Tibial nerve (tissue), 4 donors: ENCODE data around the gene RAB3GAP2. TPM values are rescaled to one million over a fixed set of nuclear protein-coding genes. Genes with fewer than 3 reads are reported as not detected.
"Not testable (repeated sequence)": the region's sequence is repeated elsewhere in the genome, so short reads cannot be mapped to it uniquely, and the experiment has no call there.

ENCODE experiments used
- DNase-seq, 2 donors: peaks; one replicate each; pipeline ENCODE4 v3.0.0-alpha.2; 2019; ENCODE audit warnings: low spot score in 2 of 2
- H3K27ac ChIP-seq, 4 donors: fragments of 200-600 bp; sonication (generic) in 3 of 4; one replicate each; pipeline ENCODE4 v1.5.1; 2017 to 2019; ENCODE audit warnings: mild to moderate bottlenecking in 1 of 4
- H3K27me3 ChIP-seq, 2 donors: fragments of 200-600 bp; sonication (generic) in 1 of 2; one replicate each; pipeline versions ENCODE4 v1.5.1 to v1.6.0; 2017 to 2019
- H3K36me3 ChIP-seq, 3 donors: fragments of 200-600 bp; sonication (generic); one replicate each; pipeline ENCODE4 v1.5.1; 2018 to 2019
- H3K4me1 ChIP-seq, 4 donors: fragments of 200-600 bp; sonication (generic) in 3 of 4; one replicate each; pipeline ENCODE4 v1.5.1; 2017 to 2019
- H3K4me3 ChIP-seq, 4 donors: fragments of 200-600 bp; sonication (generic) in 3 of 4; one replicate each; pipeline ENCODE4 v1.5.1; 2017 to 2019; ENCODE audit warnings: mild to moderate bottlenecking in 1 of 4, moderate library complexity in 1 of 4
- H3K9me3 ChIP-seq, 4 donors: fragments of 200-600 bp; sonication (generic) in 3 of 4; one replicate each; pipeline ENCODE4 v1.5.1; 2017 to 2019
- EP300 ChIP-seq, 2 donors: sonication (generic); formaldehyde crosslinking; IDR thresholded peaks; one replicate each; pipeline ENCODE4 v1.6.1; 2017; ENCODE audit warnings: antibody characterized with exemption in 2 of 2, mild to moderate bottlenecking in 1 of 2
- POLR2A ChIP-seq, 2 donors: fragments of 450-650 bp; IDR thresholded peaks; one replicate each; pipeline ENCODE4 v1.6.1; 2017; ENCODE audit warnings: antibody characterized with exemption in 2 of 2, mild to moderate bottlenecking in 2 of 2, moderate library complexity in 2 of 2
- WGBS, 2 donors: methylation state at CpG; one replicate each; pipeline ENCODE4 v1.1.5; 2018; 5-methylcytosine and 5-hydroxymethylcytosine counted together
- total RNA-seq, 4 donors: library from RNA; depleted of rRNA; stranded (reverse); fragments of >200 nt; gene quantifications; one replicate each; pipeline ENCODE4 v1.1.0, GENCODE V29; 2016
- TF ChIP-seq, protein P1 (sequence below), 5 experiments: fragments of 200-600 bp in 3 of 5; fragments of 450-650 bp in 2 of 5; sonication (generic) in 3 of 5; IDR thresholded peaks; one replicate each; pipeline ENCODE4 v1.5.1; 2016 to 2019; ENCODE audit warnings: antibody characterized with exemption in 5 of 5, mild to moderate bottlenecking in 3 of 5, moderate library complexity in 2 of 5

RAB3GAP2 gene
- total RNA-seq, 4 donors from 2014 or later = 30.6 to 36.8 (median 31.2) TPM

DNA sequence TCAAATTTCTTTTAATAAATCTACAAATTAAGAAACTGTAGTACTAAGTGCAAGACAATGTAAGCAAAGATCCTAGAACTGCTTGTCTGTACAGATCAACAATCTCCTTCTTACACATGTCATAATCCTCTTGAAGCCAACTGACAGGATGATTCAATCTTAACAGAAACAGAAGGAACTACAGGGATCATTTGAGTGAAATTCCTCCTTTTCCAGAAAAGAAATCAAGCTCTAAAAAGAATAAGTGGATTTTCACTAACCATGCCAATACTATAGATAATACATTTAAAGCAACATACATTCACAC lies 53.2 kb downstream of the RAB3GAP2 start:
- Histone ChIP-seq H3K9me3 (no peaks in the 10 kb centered on the region), H3K27ac (peak overlapping the region in 3 of 4 donors; percentile 20 to 74 (median 68)), H3K27me3 (no peaks in the 10 kb centered on the region), H3K36me3 (no peaks in the 10 kb centered on the region), H3K4me3 (no peak overlapping the region), H3K4me1 (peaks cover 0 to 54% (median 14%) of the 10 kb centered on the region in 4 donors)
- TF ChIP-seq POLR2A (IDR thresholded peaks at IDR 0.05) (no peak), EP300 (IDR thresholded peaks at IDR 0.05) (no peak)
- TF ChIP-seq, protein P1, sequence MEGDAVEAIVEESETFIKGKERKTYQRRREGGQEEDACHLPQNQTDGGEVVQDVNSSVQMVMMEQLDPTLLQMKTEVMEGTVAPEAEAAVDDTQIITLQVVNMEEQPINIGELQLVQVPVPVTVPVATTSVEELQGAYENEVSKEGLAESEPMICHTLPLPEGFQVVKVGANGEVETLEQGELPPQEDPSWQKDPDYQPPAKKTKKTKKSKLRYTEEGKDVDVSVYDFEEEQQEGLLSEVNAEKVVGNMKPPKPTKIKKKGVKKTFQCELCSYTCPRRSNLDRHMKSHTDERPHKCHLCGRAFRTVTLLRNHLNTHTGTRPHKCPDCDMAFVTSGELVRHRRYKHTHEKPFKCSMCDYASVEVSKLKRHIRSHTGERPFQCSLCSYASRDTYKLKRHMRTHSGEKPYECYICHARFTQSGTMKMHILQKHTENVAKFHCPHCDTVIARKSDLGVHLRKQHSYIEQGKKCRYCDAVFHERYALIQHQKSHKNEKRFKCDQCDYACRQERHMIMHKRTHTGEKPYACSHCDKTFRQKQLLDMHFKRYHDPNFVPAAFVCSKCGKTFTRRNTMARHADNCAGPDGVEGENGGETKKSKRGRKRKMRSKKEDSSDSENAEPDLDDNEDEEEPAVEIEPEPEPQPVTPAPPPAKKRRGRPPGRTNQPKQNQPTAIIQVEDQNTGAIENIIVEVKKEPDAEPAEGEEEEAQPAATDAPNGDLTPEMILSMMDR (IDR thresholded peaks at IDR 0.05) = no peak
- no peak for DNase-seq

DNA sequence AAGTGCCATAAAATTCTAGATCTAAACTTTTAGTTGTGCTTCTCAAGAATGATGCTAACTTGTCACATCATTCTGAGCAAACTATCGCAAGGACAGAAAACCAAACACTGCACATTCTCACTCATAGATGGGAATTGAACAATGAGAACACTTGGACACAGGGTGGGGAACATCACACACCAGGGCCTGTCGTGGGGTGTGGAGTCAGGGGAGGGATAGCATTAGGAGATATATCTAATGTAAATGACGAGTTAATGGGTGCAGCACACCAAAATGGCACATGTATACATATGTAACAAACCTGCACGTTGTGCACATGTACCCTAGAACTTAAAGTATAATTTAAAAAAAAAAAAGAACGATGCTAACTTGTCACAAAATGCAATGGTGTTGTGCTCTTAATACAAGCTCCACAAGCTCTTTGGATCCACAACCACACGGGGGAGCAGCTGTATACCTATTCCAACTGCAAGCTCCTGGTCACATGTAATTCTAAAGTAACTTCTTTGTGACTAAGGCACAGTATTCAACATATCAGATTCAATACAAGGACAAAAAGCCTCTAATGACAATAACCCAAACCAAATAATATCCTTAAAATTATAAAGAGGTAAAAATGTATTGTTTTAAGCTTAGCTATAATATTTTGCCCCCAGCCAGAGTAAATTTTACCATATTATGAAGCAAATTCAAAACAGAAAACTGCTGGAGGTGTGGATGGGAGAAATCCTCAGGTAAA lies 53.7 kb downstream of the RAB3GAP2 start:
- not testable (repeated sequence) for H3K36me3 ChIP-seq, H3K4me3 ChIP-seq, H3K9me3 ChIP-seq, H3K27me3 ChIP-seq
- H3K27ac ChIP-seq = peak overlapping the region in 3 of 4 donors; percentile 20 to 74 (median 68)
- DNase-seq = peak; percentile 43 to 76
- WGBS, 2 donors = 48 to 56% methylated on average over 6 of the region's 6 CpGs
- H3K4me1 ChIP-seq = peaks cover 0 to 52% (median 14%) of the 10 kb centered on the region in 4 donors
- TF ChIP-seq, protein P1 (IDR thresholded peaks at IDR 0.05) = peak; percentile 35 to 62 (median 58)

GRCh38 chr1:220217383-220217988 lies 54.8 kb downstream of the RAB3GAP2 start:
- peaks cover 0 to 42% (median 9%) of the 10 kb centered on the region in 4 donors for H3K4me1 ChIP-seq
- no peaks in the 10 kb centered on the region for H3K36me3 ChIP-seq
- no peak overlapping the region for H3K27ac ChIP-seq
- H3K27me3 ChIP-seq = no peaks in the 10 kb centered on the region
- no peaks in the 10 kb centered on the region for H3K9me3 ChIP-seq
- TF ChIP-seq, protein P1 (IDR thresholded peaks at IDR 0.05) = peak in 1 of 5 experiments; percentile 24
- TF ChIP-seq POLR2A (IDR thresholded peaks at IDR 0.05) = no peak
- H3K4me3 ChIP-seq = no peak overlapping the region
- 76 to 77% methylated on average over 2 of the region's 2 CpGs for WGBS, 2 donors
- no peak for DNase-seq

GRCh38 chr1:220213382-220213983 lies 58.8 kb downstream of the RAB3GAP2 start:
- no peak for DNase-seq
- H3K4me1 ChIP-seq = peaks cover 0 to 9% (median 0%) of the 10 kb centered on the region in 4 donors
- peaks cover 0 to 14% (median 0%) of the 10 kb centered on the region in 3 donors for H3K36me3 ChIP-seq
- H3K27me3 ChIP-seq = no peaks in the 10 kb centered on the region
- TF ChIP-seq EP300 (IDR thresholded peaks at IDR 0.05) (no peak), POLR2A (IDR thresholded peaks at IDR 0.05) (no peak)
- TF ChIP-seq, protein P1 (IDR thresholded peaks at IDR 0.05) = no peak
- no peak overlapping the region for H3K27ac ChIP-seq
- H3K4me3 ChIP-seq = no peak overlapping the region
- no peaks in the 10 kb centered on the region for H3K9me3 ChIP-seq
- 91 to 93% methylated on average over 4 of the region's 4 CpGs for WGBS, 2 donors

DNA sequence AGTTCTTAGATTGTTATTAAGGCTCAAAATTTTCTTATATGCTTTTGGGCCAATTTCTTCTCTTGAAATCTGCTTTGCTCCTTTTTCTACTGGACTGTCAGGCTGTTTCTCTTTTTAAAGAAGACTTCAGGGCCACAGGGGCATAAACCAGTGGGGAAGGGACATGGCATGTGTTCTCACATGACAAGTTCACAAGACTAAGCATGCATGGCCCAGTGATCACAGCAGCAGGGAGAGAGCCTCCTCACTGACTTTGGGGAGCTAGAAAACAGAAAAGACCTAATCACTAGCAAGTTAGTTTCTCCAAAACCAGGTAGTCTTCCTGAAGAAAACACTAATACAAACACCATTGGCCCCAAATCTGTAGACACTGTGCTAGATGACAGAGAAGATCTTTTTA lies 64.8 kb downstream of the RAB3GAP2 start:
- H3K27ac ChIP-seq = no peak overlapping the region
- no peaks in the 10 kb centered on the region for H3K27me3 ChIP-seq
- no peaks in the 10 kb centered on the region for H3K9me3 ChIP-seq
- DNase-seq = no peak
- H3K4me1 ChIP-seq = no peaks in the 10 kb centered on the region
- TF ChIP-seq, protein P1 (IDR thresholded peaks at IDR 0.05) = no peak
- TF ChIP-seq POLR2A (IDR thresholded peaks at IDR 0.05) = no peak
- no peak for TF ChIP-seq EP300 (IDR thresholded peaks at IDR 0.05)
- H3K4me3 ChIP-seq = no peak overlapping the region
- H3K36me3 ChIP-seq = peaks cover 0 to 64% (median 6%) of the 10 kb centered on the region in 3 donors

- WGBS, 2 donors = 92 to 93% methylated on average over 2 of the region's 2 CpGs
- H3K36me3 ChIP-seq = peaks cover 0 to 76% (median 14%) of the 10 kb centered on the region in 3 donors
- not testable (repeated sequence) for DNase-seq, H3K4me1 ChIP-seq, H3K4me3 ChIP-seq, H3K27me3 ChIP-seq, H3K9me3 ChIP-seq, H3K27ac ChIP-seq
These were observed 67.5 kb downstream of the RAB3GAP2 start for GRCh38 chr1:220204758-220205157.
